Measurements from ENCODE around the gene DOCK8. TPM values are rescaled to one million over a fixed set of nuclear protein-coding genes. Genes with fewer than 3 reads are reported as not detected.

Gene DOCK8
- total RNA-seq, 1 experiment from 2014 or later: 0.37 TPM

GRCh38 chr9:227860-228259 is 13.2 kb downstream of the DOCK8 start:
- H3K4me3 ChIP-seq (replicated peaks in 1 of 2; ENCODE audit: low read depth in 1 of 2, low read length in 2 of 2): no peak overlapping the region
- H4K20me1 ChIP-seq (ENCODE audit: insufficient read depth): no peaks in the 10 kb centered on the region
- RAD21 ChIA-PET (ENCODE audit: low non-redundant PET in 1 of 2, low total read pairs in 2 of 2, uncharacterized antibody in 2 of 2, unreplicated experiment in 2 of 2): no interaction called here
- no TSS peak for BruUV-seq (replicated peaks)
- H3K79me2 ChIP-seq (ENCODE audit: insufficient read depth, low read length): no peaks in the 10 kb centered on the region
- H3K27me3 ChIP-seq (ENCODE audit: insufficient read depth, low read length): peaks cover 4% of the 10 kb centered on the region; the same call in 1 of the 2 replicates
- POLR2A ChIA-PET: no interaction called here
- H3K27ac ChIP-seq (ENCODE audit: low read depth, low read length): no peak overlapping the region
- ATAC-seq (no peak), DNase-seq (ENCODE audit: low read depth, low spot score) (no peak)
- H3K9me2 ChIP-seq (ENCODE audit: insufficient read depth): no peaks in the 10 kb centered on the region
- intact Hi-C loops (cut with micrococcal nuclease): no loop called here
- H3K4me1 ChIP-seq (ENCODE audit: control insufficient read depth in 1 of 2, insufficient read depth in 2 of 2, low read length in 2 of 2): no peaks in the 10 kb centered on the region
- no peak overlapping the region for H3K9ac ChIP-seq (ENCODE audit: low read length)
- TF ChIP-seq POLR2AphosphoS5 (IDR thresholded peaks at IDR 0.05; ENCODE audit: low read depth, low read length) (no peak), EGR1 (IDR thresholded peaks at IDR 0.05; ENCODE audit: low read depth) (no peak), CBX3 (IDR thresholded peaks at IDR 0.05; ENCODE audit: low read depth) (no peak), TCF7L2 (IDR thresholded peaks at IDR 0.05; ENCODE audit: borderline replicate concordance, extremely low read depth, insufficient read depth, insufficient read length) (no peak), ZNF274 (IDR thresholded peaks at IDR 0.05; ENCODE audit: low read depth, low read length) (no peak), ZBTB33 (IDR thresholded peaks at IDR 0.05; ENCODE audit: extremely low read depth, insufficient replicate concordance, low read length) (no peak), EZH2 (IDR thresholded peaks at IDR 0.05) (no peak), CEBPB (IDR thresholded peaks at IDR 0.05; ENCODE audit: low read depth) (no peak), ZFX (IDR thresholded peaks at IDR 0.05) (no peak), SP1 (IDR thresholded peaks at IDR 0.05; ENCODE audit: low read depth) (no peak), POLR2A (IDR thresholded peaks at IDR 0.05; ENCODE audit: borderline replicate concordance, extremely low read depth, insufficient read depth, insufficient read length) (no peak), ELF1 (IDR thresholded peaks at IDR 0.05; ENCODE audit: borderline replicate concordance, low read depth) (no peak), SIN3A (IDR thresholded peaks at IDR 0.05; ENCODE audit: low read depth) (no peak)
- no peak overlapping the region for H3K4me2 ChIP-seq (ENCODE audit: low read length)
- no peaks in the 10 kb centered on the region for H3K36me3 ChIP-seq (ENCODE audit: control insufficient read depth in 1 of 2, insufficient read depth in 2 of 2, low read length in 2 of 2)
- H3K9me3 ChIP-seq (ENCODE audit: control insufficient read depth in 1 of 2, insufficient read depth in 1 of 2, low read depth in 1 of 2, low read length in 2 of 2): no peaks in the 10 kb centered on the region
- CTCF ChIA-PET: no interaction called here
- no peak overlapping the region for H2AFZ ChIP-seq (ENCODE audit: low read depth, low read length, poor library complexity, severe bottlenecking)

Measured in HCT116 (cell line).